Neuronal stem cell (in vitro differentiated cells): Measurements from ENCODE around the gene ZNF609.

ENCODE experiments used
- DNase-seq: peaks from one replicate; pipeline ENCODE4 v3.0.0-alpha.2; 2013; ENCODE audit warnings: low spot score
- H2AFZ ChIP-seq: one replicate; pipeline ENCODE4 v1.6.1; 2013; ENCODE audit warnings: mild to moderate bottlenecking, low read length, inconsistent platforms
- H2AK5ac ChIP-seq: 2 replicates; pipeline ENCODE4 v1.6.1; 2013; ENCODE audit warnings: low read depth, mild to moderate bottlenecking, inconsistent platforms, low read length, moderate library complexity, mixed read lengths
- H2BK120ac ChIP-seq: 2 replicates; pipeline ENCODE4 v1.6.1; 2013; ENCODE audit warnings: low read depth, mild to moderate bottlenecking, inconsistent platforms, low read length, moderate library complexity, mixed read lengths
- H2BK12ac ChIP-seq: one replicate; pipeline ENCODE4 v1.6.1; 2013; ENCODE audit warnings: low read length, inconsistent platforms
- H2BK15ac ChIP-seq: 2 replicates; pipeline ENCODE4 v1.6.1; 2013; ENCODE audit warnings: mild to moderate bottlenecking, low read length, inconsistent platforms, mixed read lengths
- H2BK5ac ChIP-seq: one replicate; pipeline ENCODE4 v1.6.1; 2013; ENCODE audit warnings: inconsistent platforms, mild to moderate bottlenecking, low read length, moderate library complexity
- H3K14ac ChIP-seq: one replicate; pipeline ENCODE4 v1.6.1; 2013; ENCODE audit warnings: low read length, inconsistent platforms
- H3K18ac ChIP-seq: 2 replicates; pipeline ENCODE4 v1.6.1; 2013; ENCODE audit warnings: low read length, inconsistent platforms
- H3K23ac ChIP-seq: 2 replicates; pipeline ENCODE4 v1.6.1; 2013; ENCODE audit warnings: low read depth, mild to moderate bottlenecking, mixed read lengths, low read length, inconsistent platforms; ENCODE audit not compliant: poor library complexity
- H3K27ac ChIP-seq: replicated peaks from 3 replicates; pipeline ENCODE4 v1.5.1; 2013; ENCODE audit warnings: low read length, inconsistent platforms
- H3K27me3 ChIP-seq, 3 experiments: 2 replicates each; pipeline ENCODE4 v1.6.1; 2013; ENCODE audit warnings: low read length in 3 of 3, mild to moderate bottlenecking in 2 of 3, inconsistent platforms in 1 of 3, low read depth in 1 of 3, mixed read lengths in 1 of 3, moderate library complexity in 1 of 3; ENCODE audit not compliant: control insufficient read depth in 3 of 3, insufficient read depth in 3 of 3
- H3K36me3 ChIP-seq, 2 donors: replicated peaks in 1 of 2; 2 replicates each; pipeline ENCODE4 v1.6.1; 2013; ENCODE audit warnings: low read length in 2 of 2; ENCODE audit not compliant: control insufficient read depth in 2 of 2, insufficient read depth in 2 of 2
- H3K4ac ChIP-seq: 2 replicates; pipeline ENCODE4 v1.6.1; 2013; ENCODE audit warnings: inconsistent platforms, mild to moderate bottlenecking, low read length, moderate library complexity
- H3K4me1 ChIP-seq, 2 donors: 1 replicate in 1 of 2; 2 replicates in 1 of 2; pipeline ENCODE4 v1.6.1; 2013; ENCODE audit warnings: low read length in 2 of 2, low read depth in 1 of 2; ENCODE audit not compliant: control insufficient read depth in 2 of 2, insufficient read depth in 1 of 2
- H3K4me2 ChIP-seq: one replicate; pipeline ENCODE4 v1.6.1; 2013; ENCODE audit warnings: mild to moderate bottlenecking, low read length, inconsistent platforms; ENCODE audit not compliant: insufficient read depth, poor library complexity, severe bottlenecking
- H3K4me3 ChIP-seq, 2 donors: 2 replicates each; pipeline ENCODE4 v1.5.1; 2013; ENCODE audit warnings: low read length in 2 of 2, mild to moderate bottlenecking in 2 of 2, inconsistent platforms in 1 of 2, moderate library complexity in 1 of 2
- H3K79me1 ChIP-seq: one replicate; pipeline ENCODE4 v1.6.1; 2013; ENCODE audit warnings: low read depth, mild to moderate bottlenecking, inconsistent platforms, low read length, moderate library complexity
- H3K9ac ChIP-seq: one replicate; pipeline ENCODE4 v1.6.1; 2013; ENCODE audit warnings: mild to moderate bottlenecking, low read depth, low read length, inconsistent platforms; ENCODE audit not compliant: poor library complexity
- H3K9me3 ChIP-seq, 2 donors: replicated peaks in 1 of 2; 2 replicates each; pipeline versions ENCODE3 to v1.6.1; 2013; ENCODE audit warnings: low read length in 2 of 2, mild to moderate bottlenecking in 2 of 2, inconsistent platforms in 1 of 2, low read depth in 1 of 2, mixed read lengths in 1 of 2, moderate library complexity in 1 of 2; ENCODE audit not compliant: control insufficient read depth in 2 of 2, insufficient read depth in 1 of 2
- H4K8ac ChIP-seq: one replicate; pipeline ENCODE4 v1.6.1; 2013; ENCODE audit warnings: low read depth, mild to moderate bottlenecking, inconsistent platforms, low read length, moderate library complexity
- H4K91ac ChIP-seq: one replicate; pipeline ENCODE4 v1.6.1; 2013; ENCODE audit warnings: low read length, low read depth, mild to moderate bottlenecking, inconsistent platforms; ENCODE audit not compliant: poor library complexity
- WGBS, 2 donors: extraction: QIAGEN DNeasy Blood & Tissue Kit; methylation state at CpG; one replicate each; pipeline ENCODE4 v1.1.7; 2013; ENCODE audit warnings: missing lambda C conversion rate in 2 of 2, mixed read lengths in 1 of 2; ENCODE audit not compliant: insufficient read length in 2 of 2, insufficient replicate concordance in 1 of 2; ENCODE audit errors: extremely low coverage in 2 of 2; 5-methylcytosine and 5-hydroxymethylcytosine counted together

The ZNF609 gene

GRCh38 chr15:64472161-64472560 lies 11.8 kb downstream of the ZNF609 start:
- Histone ChIP-seq H3K18ac (no peak overlapping the region), H2AK5ac (no peak overlapping the region)
- no CpG with 5 or more reads among the region's 4 CpGs for WGBS, 2 donors

GRCh38 chr15:64474846-64475245 lies 14.5 kb downstream of the ZNF609 start:
- H3K36me3 ChIP-seq: peaks cover 0 to 49% of the 10 kb centered on the region in 2 donors
- H3K4me3 ChIP-seq: no peak overlapping the region
- H2BK12ac ChIP-seq: no peak overlapping the region
- H3K27me3 ChIP-seq: no peaks in the 10 kb centered on the region
- no peak overlapping the region for H3K27ac ChIP-seq
- H3K4me2 ChIP-seq: no peak overlapping the region
- no peak overlapping the region for H4K8ac ChIP-seq
- H4K91ac ChIP-seq: no peak overlapping the region
- no peak overlapping the region for H2AFZ ChIP-seq
- H2BK120ac ChIP-seq: no peak overlapping the region
- H3K4me1 ChIP-seq: no peaks in the 10 kb centered on the region
- H3K14ac ChIP-seq: no peak overlapping the region
- DNase-seq: no peak
- no peak overlapping the region for H3K23ac ChIP-seq
- H3K4ac ChIP-seq: no peak overlapping the region
- H2BK15ac ChIP-seq: no peak overlapping the region
- no CpG with 5 or more reads among the region's 2 CpGs for WGBS, 2 donors
- peaks cover 4% of the 10 kb centered on the region for H3K79me1 ChIP-seq
- H2BK5ac ChIP-seq: no peak overlapping the region
- no peak overlapping the region for H3K9ac ChIP-seq
- no peaks in the 10 kb centered on the region for H3K9me3 ChIP-seq
- H2AK5ac ChIP-seq: no peak overlapping the region
- H3K18ac ChIP-seq: no peak overlapping the region

More at GRCh38 chr15:64472161-64472560, 11.8 kb downstream of the ZNF609 start:
- H2BK120ac ChIP-seq: no peak overlapping the region
- no peak overlapping the region for H3K9ac ChIP-seq
- H3K4ac ChIP-seq: no peak overlapping the region
- H2BK5ac ChIP-seq: no peak overlapping the region
- no peak overlapping the region for H2AFZ ChIP-seq
- no peaks in the 10 kb centered on the region for H3K9me3 ChIP-seq
- no peak overlapping the region for H2BK15ac ChIP-seq
- H4K91ac ChIP-seq: no peak overlapping the region
- H3K23ac ChIP-seq: no peak overlapping the region
- peaks cover 4% of the 10 kb centered on the region for H3K79me1 ChIP-seq
- no peak overlapping the region for H3K4me3 ChIP-seq
- H2BK12ac ChIP-seq: no peak overlapping the region
- peaks cover 0 to 57% of the 10 kb centered on the region in 2 donors for H3K36me3 ChIP-seq
- H3K27ac ChIP-seq: no peak overlapping the region
- H3K14ac ChIP-seq: no peak overlapping the region
- H3K4me2 ChIP-seq: no peak overlapping the region
- no peak overlapping the region for H4K8ac ChIP-seq
- H3K4me1 ChIP-seq: peaks cover 0 to 2% of the 10 kb centered on the region in 2 donors
- no peak for DNase-seq
- H3K27me3 ChIP-seq: no peaks in the 10 kb centered on the region

- H3K27ac ChIP-seq: no peak overlapping the region
- H3K36me3 ChIP-seq: peaks cover 0 to 43% of the 10 kb centered on the region in 2 donors
- H2BK15ac ChIP-seq: no peak overlapping the region
- H3K27me3 ChIP-seq: no peaks in the 10 kb centered on the region
- H3K23ac ChIP-seq: no peak overlapping the region
- H3K9me3 ChIP-seq: no peaks in the 10 kb centered on the region
- no peak overlapping the region for H3K4me3 ChIP-seq
- no peak overlapping the region for H3K9ac ChIP-seq
- H2BK12ac ChIP-seq: no peak overlapping the region
- DNase-seq: no peak
- H2AFZ ChIP-seq: no peak overlapping the region
- H3K4me2 ChIP-seq: no peak overlapping the region
- H2AK5ac ChIP-seq: no peak overlapping the region
- H3K4me1 ChIP-seq: no peaks in the 10 kb centered on the region
- no peak overlapping the region for H3K4ac ChIP-seq
- no CpG with 5 or more reads among the region's 1 CpG for WGBS, 2 donors
- no peak overlapping the region for H4K8ac ChIP-seq
- no peak overlapping the region for H3K14ac ChIP-seq
- H3K18ac ChIP-seq: no peak overlapping the region
- H4K91ac ChIP-seq: no peak overlapping the region
- no peak overlapping the region for H2BK120ac ChIP-seq
- no peak overlapping the region for H2BK5ac ChIP-seq
- H3K79me1 ChIP-seq: peaks cover 4% of the 10 kb centered on the region
Observed at GRCh38 chr15:64476550-64476949, 16.2 kb downstream of the ZNF609 start.

GRCh38 chr15:64478863-64479262 lies 18.5 kb downstream of the ZNF609 start:
- no peak for DNase-seq

More at GRCh38 chr15:64478863-64479262, 18.5 kb downstream of the ZNF609 start:
- Histone ChIP-seq H2BK120ac (no peak overlapping the region), H3K9me3 (no peaks in the 10 kb centered on the region), H3K4me1 (no peaks in the 10 kb centered on the region), H2BK5ac (no peak overlapping the region), H3K36me3 (peaks cover 1 to 42% of the 10 kb centered on the region in 2 donors), H3K27ac (no peak overlapping the region), H3K23ac (no peak overlapping the region), H3K18ac (no peak overlapping the region), H3K27me3 (no peaks in the 10 kb centered on the region), H2AK5ac (no peak overlapping the region), H2BK15ac (no peak overlapping the region), H4K8ac (no peak overlapping the region), H3K4me3 (no peak overlapping the region), H2BK12ac (no peak overlapping the region), H2AFZ (no peak overlapping the region), H3K9ac (no peak overlapping the region), H3K14ac (no peak overlapping the region), H3K4me2 (no peak overlapping the region), H3K4ac (no peak overlapping the region), H3K79me1 (peaks cover 2% of the 10 kb centered on the region), H4K91ac (no peak overlapping the region)
- no CpG with 5 or more reads among the region's 1 CpG for WGBS, 2 donors
